ENCODE data around the gene KYNU.
"Not testable (repeated sequence)": the region's sequence is repeated elsewhere in the genome, so short reads cannot be mapped to it uniquely, and the experiment has no call there.

KYNU gene

DNA sequence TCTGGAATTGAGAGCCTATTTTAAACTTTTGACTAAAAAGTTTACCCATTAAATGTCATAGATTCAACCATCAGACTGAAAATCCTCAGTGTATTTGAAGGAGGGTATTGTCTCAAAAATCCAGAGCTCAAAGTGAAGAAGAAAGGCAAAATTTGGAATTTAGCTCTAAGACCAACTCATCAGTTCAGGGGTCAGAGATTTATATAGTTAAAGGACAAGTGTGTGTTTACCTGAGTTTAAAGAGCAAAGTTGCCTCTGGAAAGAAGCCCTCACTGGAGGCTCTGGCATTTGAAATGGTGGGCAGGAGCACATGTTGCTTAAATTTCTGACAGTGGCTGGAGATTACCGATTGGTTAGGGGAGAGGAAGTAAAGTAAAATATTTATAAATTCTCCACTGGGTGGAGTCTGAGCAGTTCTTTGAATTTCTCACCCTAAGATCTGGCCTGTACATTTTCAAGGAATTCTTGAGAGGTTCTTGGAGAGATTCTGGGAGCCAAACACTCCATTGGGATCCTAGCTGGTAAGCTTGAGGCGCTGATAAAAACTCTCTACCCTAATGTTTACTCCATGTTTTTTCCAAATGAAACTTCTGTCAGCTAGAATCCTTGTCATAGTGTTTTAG is at the start of gene KYNU:
KYNU (plus strand) TSS at position 449 of the 623 bp plus-strand sequence. CDS start 7,704 bp downstream, outside the sequence.
- DNase-seq (ENCODE audit: low read depth), result no peak

GRCh38 chr2:142834021-142834420 is 43.4 kb upstream of the KYNU start:
- no peak for DNase-seq (ENCODE audit: low read depth)

DNA sequence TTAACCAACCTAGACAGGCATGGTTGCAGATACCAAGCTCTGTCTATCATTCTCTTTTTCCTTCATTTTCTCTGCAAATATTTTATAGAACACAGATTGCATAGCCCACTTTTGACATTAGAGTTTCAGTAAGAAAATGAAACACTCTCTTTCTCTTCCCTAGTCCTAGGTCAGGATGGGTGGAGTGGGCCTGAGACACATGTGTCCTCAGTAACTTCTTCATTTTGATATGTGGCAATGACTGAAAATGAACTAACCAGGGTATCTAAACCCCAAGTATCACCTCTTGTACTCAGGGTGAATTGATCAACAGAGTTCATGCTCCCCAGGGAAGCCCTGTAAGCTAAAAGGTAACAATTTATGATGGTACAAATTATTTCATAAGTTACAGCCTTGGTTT is 37.0 kb upstream of the KYNU start:
- no peak for DNase-seq (ENCODE audit: low read depth)

GRCh38 chr2:142841788-142842187 is 35.7 kb upstream of the KYNU start:
- no peak for DNase-seq (ENCODE audit: low read depth)

GRCh38 chr2:142842369-142842768 is 35.1 kb upstream of the KYNU start:
- DNase-seq (ENCODE audit: low read depth), result no peak

GRCh38 chr2:142843731-142844130 is 33.7 kb upstream of the KYNU start:
- no peak for DNase-seq (ENCODE audit: low read depth)

DNA sequence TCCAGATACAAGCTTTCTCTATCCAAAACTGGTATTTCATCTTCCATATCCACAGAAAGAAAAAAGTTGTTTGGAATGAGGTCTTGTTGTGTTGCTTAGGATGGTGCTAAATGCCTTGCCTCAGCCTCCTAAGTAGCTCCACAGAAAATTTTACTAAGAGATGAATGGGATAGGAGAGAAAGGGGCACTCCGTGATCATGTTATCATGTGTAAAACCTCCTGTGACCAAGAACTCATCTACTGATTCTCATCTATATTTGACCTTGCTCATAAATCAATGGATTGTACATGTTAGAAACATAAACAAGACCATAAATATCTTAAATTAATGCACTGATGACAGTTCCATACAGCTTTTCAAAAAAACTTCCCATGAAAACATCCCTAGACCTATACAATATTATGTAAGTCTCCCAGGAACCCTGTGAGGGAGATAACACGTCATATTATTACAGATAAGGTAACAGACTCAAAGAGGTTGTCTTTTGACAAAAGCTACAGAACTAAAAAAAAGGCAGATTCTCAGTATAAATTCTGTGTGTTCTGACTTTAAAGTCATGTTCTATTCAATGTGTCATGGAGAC is 29.3 kb upstream of the KYNU start:
- DNase-seq (ENCODE audit: low read depth), result no peak

DNA sequence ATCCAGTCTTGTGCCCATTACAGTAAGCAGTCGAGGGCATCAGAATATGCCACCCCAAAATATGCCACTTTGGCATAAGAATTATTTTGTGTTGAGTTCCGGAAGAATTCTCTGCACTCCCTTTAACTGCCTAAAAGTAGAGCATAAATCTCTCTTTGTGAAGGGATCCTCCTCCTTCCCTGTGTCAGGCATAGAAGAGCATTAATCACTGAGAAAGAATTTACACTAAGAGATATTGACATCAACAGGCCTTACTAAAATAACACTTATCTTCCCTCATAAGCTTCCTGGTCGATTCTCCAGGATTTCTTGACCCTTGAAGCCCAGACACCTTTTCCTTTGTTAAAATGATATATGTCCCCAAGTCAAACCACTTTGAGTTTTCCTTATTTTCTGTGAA is 27.6 kb upstream of the KYNU start:
- DNase-seq (ENCODE audit: low read depth), result no peak

DNA sequence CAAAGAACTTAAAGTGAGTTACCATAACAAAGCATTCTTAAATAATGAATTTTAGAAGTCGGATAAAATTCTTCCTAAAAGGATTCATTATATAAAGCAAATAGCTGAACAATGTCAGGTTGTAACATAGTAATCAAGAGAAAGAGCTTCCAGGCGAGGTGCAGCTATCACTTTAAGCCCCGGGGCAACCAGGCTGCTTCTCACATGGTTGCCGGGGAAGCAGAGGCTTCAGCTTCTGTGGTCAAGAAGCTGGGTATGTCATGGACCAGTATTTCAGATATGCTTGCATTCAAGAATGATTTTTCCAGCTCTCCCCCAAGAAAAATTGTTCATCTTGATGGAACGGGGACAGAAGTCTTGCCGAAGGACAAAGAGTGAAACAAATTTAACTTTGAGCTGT is 23.6 kb upstream of the KYNU start:
- DNase-seq (ENCODE audit: low read depth), result no peak

DNA sequence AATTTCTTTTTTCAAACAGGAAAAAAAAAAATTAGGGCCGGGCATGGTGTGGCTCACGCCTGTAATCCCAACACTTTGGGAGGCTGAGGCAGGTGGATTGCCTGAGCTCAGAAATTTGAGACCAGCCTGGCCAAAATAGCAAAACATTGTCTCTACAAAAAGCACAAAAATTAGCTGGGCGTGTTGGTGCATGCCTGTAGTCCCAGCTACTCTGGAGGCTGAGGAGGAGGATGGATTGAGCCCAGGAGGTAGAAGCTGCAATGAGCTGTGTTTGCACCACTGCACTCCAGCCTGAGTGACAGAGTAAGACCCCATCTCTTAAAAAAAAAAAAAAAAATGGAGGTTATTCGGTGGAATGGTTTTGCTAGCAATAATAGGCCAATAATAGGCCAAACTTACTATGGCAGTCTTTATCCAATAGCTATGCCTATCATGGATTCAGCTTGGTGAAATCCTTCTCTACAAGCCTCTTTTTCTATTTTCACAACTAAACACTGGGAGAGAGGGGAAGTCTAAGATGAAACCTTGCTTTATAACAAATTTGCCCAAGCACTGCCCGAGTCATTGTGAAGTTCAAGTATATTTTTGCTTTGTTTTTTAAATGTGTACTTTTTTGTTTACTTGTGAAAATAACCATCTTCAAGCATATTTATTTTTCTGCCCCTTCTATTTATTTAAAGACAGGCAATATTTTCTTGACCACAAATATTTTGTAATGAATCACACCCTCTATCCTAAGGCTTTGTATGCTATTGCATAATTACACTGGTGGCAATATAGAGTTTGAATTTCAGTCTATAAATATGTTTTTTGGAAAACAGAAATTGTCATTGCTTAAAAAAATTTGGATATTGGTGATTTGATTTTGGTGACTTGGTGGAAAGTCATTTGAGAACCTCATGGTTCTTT is 20.0 kb upstream of the KYNU start:
- DNase-seq (ENCODE audit: low read depth), result no peak

GRCh38 chr2:142858961-142859360 is 18.5 kb upstream of the KYNU start:
- no peak for DNase-seq (ENCODE audit: low read depth)

DNA sequence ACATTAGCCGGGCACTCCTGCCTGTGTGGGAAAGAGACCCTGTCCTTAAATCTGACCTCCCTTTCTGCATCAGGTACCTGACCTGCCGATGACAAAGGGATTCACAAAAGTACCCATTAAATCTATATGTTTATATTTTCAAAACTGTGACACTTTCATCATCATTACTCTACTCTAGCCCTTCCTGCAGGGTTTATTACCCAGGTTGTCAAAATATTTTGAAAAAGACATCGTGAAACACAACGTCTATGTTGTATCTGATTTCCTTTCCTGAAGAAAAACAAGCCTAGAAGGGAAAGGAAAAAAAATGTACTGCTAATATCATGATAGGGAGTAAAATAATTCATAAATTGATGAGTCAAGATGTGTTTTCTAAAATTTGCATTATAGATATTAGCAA is 15.2 kb upstream of the KYNU start:
- DNase-seq (ENCODE audit: low read depth), result no peak

DNA sequence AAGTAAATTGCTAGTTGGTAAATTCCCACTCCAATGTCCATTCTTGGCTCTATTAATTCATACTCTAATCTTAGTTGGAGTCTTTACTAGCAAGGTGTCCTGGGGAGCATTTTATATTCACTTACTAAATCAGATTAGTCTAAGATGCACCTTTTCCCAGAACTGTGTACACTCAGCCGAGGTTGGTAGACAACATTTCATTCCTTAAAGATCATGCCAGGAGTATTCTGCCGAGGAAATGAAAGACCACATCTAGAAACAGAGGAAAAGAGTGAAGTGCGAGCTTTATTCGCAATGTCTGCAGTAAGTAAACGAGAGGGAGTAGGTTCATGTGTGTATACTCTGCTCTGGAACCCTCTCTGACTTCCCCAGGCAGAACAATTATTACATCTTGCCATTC is 14.6 kb upstream of the KYNU start:
- no peak for DNase-seq (ENCODE audit: low read depth)

DNA sequence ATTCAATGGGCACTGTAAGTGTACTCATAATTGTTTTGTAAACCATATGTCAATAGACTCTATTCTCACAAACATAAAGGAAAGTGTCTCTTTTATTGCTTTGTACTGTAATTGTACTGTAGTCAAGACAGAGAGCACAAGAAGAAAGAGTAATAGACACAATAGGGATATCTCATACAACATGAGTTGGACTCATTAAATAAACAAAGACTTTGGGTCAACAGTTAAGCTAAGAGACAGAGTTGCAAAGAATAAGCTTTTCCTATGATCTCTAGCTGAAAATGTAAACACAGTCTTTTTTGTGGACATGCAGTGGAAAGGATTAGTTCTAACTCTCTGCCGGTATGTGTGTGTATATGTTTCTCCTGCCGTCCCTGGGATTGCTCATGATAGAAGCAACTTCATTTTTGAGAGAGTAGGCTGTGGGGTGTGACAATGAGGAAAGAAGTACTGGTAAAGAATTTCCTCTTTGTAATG is 13.9 kb upstream of the KYNU start:
- DNase-seq (ENCODE audit: low read depth), result no peak

- DNase-seq (ENCODE audit: low read depth), result not testable (repeated sequence)
Observed at GRCh38 chr2:142864605-142865004, 12.9 kb upstream of the KYNU start.

GRCh38 chr2:142865924-142866323 is 11.5 kb upstream of the KYNU start:
- DNase-seq (ENCODE audit: low read depth), result no peak

DNA sequence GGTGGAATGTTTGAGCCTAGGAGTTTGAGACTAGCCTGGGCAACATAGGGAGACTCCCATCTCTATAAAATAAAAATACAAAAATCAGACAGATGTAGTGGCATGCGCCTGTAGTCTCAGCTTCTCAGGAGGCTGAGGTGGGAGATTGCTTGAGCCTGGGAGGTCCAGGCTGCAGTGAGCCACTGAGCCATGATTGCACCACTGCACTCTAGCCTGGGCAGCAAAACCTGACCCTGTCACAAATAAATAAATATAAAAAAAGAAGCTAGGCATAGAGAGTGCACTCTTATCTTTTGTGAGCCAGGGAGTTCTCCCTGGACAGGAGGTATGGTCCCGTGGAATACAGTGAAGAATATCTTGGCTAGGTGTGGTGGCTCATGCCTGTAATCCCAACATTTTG is 11.0 kb upstream of the KYNU start:
- DNase-seq (ENCODE audit: low read depth), result no peak

- no peak for DNase-seq (ENCODE audit: low read depth)
Observed at GRCh38 chr2:142867136-142867535, 10.3 kb upstream of the KYNU start.

- no peak for DNase-seq (ENCODE audit: low read depth)
Observed at GRCh38 chr2:142868229-142868762, 9.2 kb upstream of the KYNU start.

- not testable (repeated sequence) for DNase-seq (ENCODE audit: low read depth)
Observed at GRCh38 chr2:142869065-142869460, 8.4 kb upstream of the KYNU start.

DNA sequence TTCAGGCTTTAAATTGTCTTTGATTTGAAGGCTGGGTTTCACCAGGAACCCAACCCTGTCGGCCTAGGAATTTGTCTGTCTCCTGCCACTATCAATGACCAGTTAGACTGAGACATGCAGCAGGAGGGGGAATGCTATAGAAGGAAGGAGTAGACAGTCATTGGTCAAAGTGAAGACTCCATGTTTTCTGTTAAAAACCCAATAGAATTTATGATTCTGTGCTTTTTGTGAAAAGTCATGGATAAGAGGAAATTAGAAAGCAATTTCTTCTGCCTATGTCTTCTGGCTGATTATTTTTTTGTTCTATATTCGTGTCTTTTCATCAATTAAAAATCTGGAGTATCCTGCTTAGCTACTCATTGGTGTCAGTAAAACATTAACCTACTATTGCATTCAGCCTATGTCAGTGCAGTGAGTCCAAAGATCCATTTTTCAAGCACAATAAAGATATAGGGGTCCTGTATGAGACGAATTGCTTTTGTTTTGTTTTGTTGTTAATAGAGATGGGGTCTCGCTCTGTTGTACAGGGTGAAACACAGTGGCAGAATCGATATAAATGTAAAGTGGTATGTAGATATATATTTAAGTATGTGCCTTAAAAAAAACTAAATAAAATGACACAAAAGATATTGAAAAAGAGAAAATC is 7.9 kb upstream of the KYNU start:
- DNase-seq (ENCODE audit: low read depth), result no peak

- no peak for DNase-seq (ENCODE audit: low read depth)
Observed at GRCh38 chr2:142870526-142870925, 6.9 kb upstream of the KYNU start.
